Measurements from ENCODE around the gene DNAJC30. TPM values are rescaled to one million over a fixed set of nuclear protein-coding genes. Genes with fewer than 3 reads are reported as not detected.
"Not testable (repeated sequence)": the region's sequence is repeated elsewhere in the genome, so short reads cannot be mapped to it uniquely, and the experiment has no call there.

The DNAJC30 gene
- total RNA-seq, 1 experiment from 2014 or later, result 2.9 TPM

GRCh38 chr7:73721377-73721817 is 38.1 kb upstream of the DNAJC30 start:
- Histone ChIP-seq H2AFZ (ENCODE audit: low read length) (no peak overlapping the region), H3K9me2 (replicated peaks; ENCODE audit: low read length) (no peaks in the 10 kb centered on the region), H3K27ac (ENCODE audit: low read length) (peak overlapping the region; percentile 43), H3K4me1 (ENCODE audit: insufficient read depth, low read length) (peaks cover 33% of the 10 kb centered on the region), H3K36me3 (ENCODE audit: low read depth, low read length) (peaks cover 9% of the 10 kb centered on the region; the same call in 1 of the 2 replicates), H4K20me1 (ENCODE audit: low read length) (peaks cover 5% of the 10 kb centered on the region; the same call in 1 of the 2 replicates), H3K9ac (ENCODE audit: low read length) (no peak overlapping the region), H3K4me2 (ENCODE audit: low read length) (peak overlapping the region; percentile 65), H3K27me3 (ENCODE audit: low read length) (no peaks in the 10 kb centered on the region), H3K79me2 (ENCODE audit: low read length) (peaks cover 35% of the 10 kb centered on the region), H3K4me3 (ENCODE audit: low read length) (no peak overlapping the region), H3F3A (ENCODE audit: low read length, unreplicated experiment) (peaks cover 6% of the 10 kb centered on the region), H3K9me3 (ENCODE audit: low read length) (no peaks in the 10 kb centered on the region)
- ChIA-PET POLR2A (ENCODE audit: unreplicated experiment) (interaction anchor here (0.5 to 0.9 kb wide), 3 partner anchors 15 to 143 kb away, joined by 3 to 6 read pairs (median 4); partner anchors contain the start of gene TBL2), CTCF (interaction anchor here (0.6 to 1.1 kb wide), 6 partner anchors 10 to 114 kb away, joined by 3 to 6 read pairs (median 4); partner anchors contain the start of gene VPS37D)
- TF ChIP-seq EZH2phosphoT487 (IDR thresholded peaks at IDR 0.05; ENCODE audit: borderline replicate concordance, low read length) (no peak), EZH2 (IDR thresholded peaks at IDR 0.05; ENCODE audit: low read length, unreplicated experiment) (no peak), CTCF (conservative IDR thresholded peaks at IDR 0.05; ENCODE audit: low read depth, low read length) (no peak)
- peak; percentile 76 for DNase-seq
- intact Hi-C loops (cut with micrococcal nuclease), result no loop called here
- peak; percentile 25 for ATAC-seq
- BruUV-seq (replicated peaks), result no TSS peak

- DNase-seq; intact Hi-C loops (cut with micrococcal nuclease); H3K9me3 ChIP-seq (ENCODE audit: low read length); H3K9ac ChIP-seq (ENCODE audit: low read length); H2AFZ ChIP-seq (ENCODE audit: low read length); ATAC-seq; H3K4me3 ChIP-seq (ENCODE audit: low read length); H3K4me2 ChIP-seq (ENCODE audit: low read length); H3K27me3 ChIP-seq (ENCODE audit: low read length); H4K20me1 ChIP-seq (ENCODE audit: low read length); H3K9me2 ChIP-seq (replicated peaks; ENCODE audit: low read length); H3K27ac ChIP-seq (ENCODE audit: low read length); CTCF ChIA-PET; BruUV-seq (replicated peaks): not testable (repeated sequence)
- peaks cover 11% of the 10 kb centered on the region for H3F3A ChIP-seq (ENCODE audit: low read length, unreplicated experiment)
- H3K4me1 ChIP-seq (ENCODE audit: insufficient read depth, low read length), result peaks cover 39% of the 10 kb centered on the region
- peaks cover 42% of the 10 kb centered on the region for H3K79me2 ChIP-seq (ENCODE audit: low read length)
- peaks cover 12% of the 10 kb centered on the region; the same call in 1 of the 2 replicates for H3K36me3 ChIP-seq (ENCODE audit: low read depth, low read length)
- POLR2A ChIA-PET (ENCODE audit: unreplicated experiment), result interaction anchor here (0.6 to 1.6 kb wide), 2 partner anchors 15 to 142 kb away, joined by 4 to 44 read pairs; partner anchors contain the start of gene TBL2
These were observed 37.2 kb upstream of the DNAJC30 start for GRCh38 chr7:73720443-73720842.

- intact Hi-C loops (cut with micrococcal nuclease), result loop anchor here (2.0 to 5.0 kb wide), 2 partner anchors 15 to 52 kb away; partner anchors contain the start of gene VPS37D
- no peak for DNase-seq
- H3K4me3 ChIP-seq (ENCODE audit: low read length), result peak overlapping the region; percentile 60
- peak overlapping the region; percentile 87 for H3K4me2 ChIP-seq (ENCODE audit: low read length)
- H3K9me2 ChIP-seq (replicated peaks; ENCODE audit: low read length), result no peaks in the 10 kb centered on the region
- H4K20me1 ChIP-seq (ENCODE audit: low read length), result peaks cover 8% of the 10 kb centered on the region; the same call in 1 of the 2 replicates
- H3K79me2 ChIP-seq (ENCODE audit: low read length), result peaks cover 48% of the 10 kb centered on the region
- CTCF ChIA-PET, result no interaction called here
- H3K36me3 ChIP-seq (ENCODE audit: low read depth, low read length), result peaks cover 15% of the 10 kb centered on the region; the same call in 1 of the 2 replicates
- peak overlapping the region; percentile 44 for H3K9ac ChIP-seq (ENCODE audit: low read length)
- H3K27ac ChIP-seq (ENCODE audit: low read length), result peak overlapping the region; percentile 11; the same call in 1 of the 2 replicates
- H3K9me3 ChIP-seq (ENCODE audit: low read length), result no peaks in the 10 kb centered on the region
- no peaks in the 10 kb centered on the region for H3K27me3 ChIP-seq (ENCODE audit: low read length)
- peaks cover 46% of the 10 kb centered on the region for H3K4me1 ChIP-seq (ENCODE audit: insufficient read depth, low read length)
- H3F3A ChIP-seq (ENCODE audit: low read length, unreplicated experiment), result peaks cover 11% of the 10 kb centered on the region
- POLR2A ChIA-PET (ENCODE audit: unreplicated experiment), result interaction anchor here (0.6 to 1.6 kb wide), 2 partner anchors 14 to 142 kb away, joined by 4 to 44 read pairs; partner anchors contain the start of gene TBL2
- ATAC-seq, result no peak
- no peak overlapping the region for H2AFZ ChIP-seq (ENCODE audit: low read length)
- no TSS peak for BruUV-seq (replicated peaks)
- TF ChIP-seq CTCF (conservative IDR thresholded peaks at IDR 0.05; ENCODE audit: low read depth, low read length) (no peak), EZH2phosphoT487 (IDR thresholded peaks at IDR 0.05; ENCODE audit: borderline replicate concordance, low read length) (no peak), EZH2 (IDR thresholded peaks at IDR 0.05; ENCODE audit: low read length, unreplicated experiment) (no peak)
These were observed 36.5 kb upstream of the DNAJC30 start for GRCh38 chr7:73719806-73720169.

Measured in PC-3 (cell line).